ENCODE results near the gene ABCB1.

GRCh38 chr7:87458148-87458547, 142.5 kb downstream of the ABCB1 start:
- TF ChIP-seq CTCF (IDR thresholded peaks at IDR 0.05; ENCODE audit: low read length) (no peak), EZH2 (optimal IDR thresholded peaks at IDR 0.05; ENCODE audit: low read depth, low read length) (no peak)

All from MM.1S (cell line).